ENCODE data around the gene ESRRG. TPM values are rescaled to one million over a fixed set of nuclear protein-coding genes. Genes with fewer than 3 reads are reported as not detected.

The ESRRG gene
- total and polyA plus RNA-seq, 2 experiments from 2014 or later: 1.2 to 1.7 TPM

DNA sequence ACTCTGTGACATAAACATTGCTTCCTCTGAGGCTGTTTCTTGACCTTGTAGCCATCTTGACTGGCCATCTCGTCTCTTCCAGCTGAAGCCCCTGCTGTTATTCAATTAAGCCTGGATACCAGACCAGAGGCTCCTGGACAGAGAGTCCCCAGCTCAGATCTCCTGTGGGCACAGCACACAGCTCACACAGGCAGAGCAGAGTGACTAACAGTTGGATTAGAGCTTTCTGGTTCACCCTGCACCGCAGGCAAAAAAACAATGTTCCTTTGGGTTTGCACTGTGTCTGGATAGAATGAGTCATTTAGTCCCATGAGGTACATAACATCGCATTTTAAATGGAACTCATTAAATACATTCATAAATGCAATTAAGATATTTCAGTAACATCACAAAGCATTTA, 266.5 kb downstream of the ESRRG start:
- Histone ChIP-seq H4K20me1 (replicated peaks; ENCODE audit: insufficient read depth) (no peaks in the 10 kb centered on the region), H3K27ac (ENCODE audit: low read depth) (no peak overlapping the region), H3F3A (replicated peaks; ENCODE audit: low read depth) (no peaks in the 10 kb centered on the region), H3K36me3 (ENCODE audit: insufficient read depth) (no peaks in the 10 kb centered on the region), H2AFZ (no peak overlapping the region), H3K4me3 (no peak overlapping the region), H3K4me2 (no peak overlapping the region), H3K79me2 (replicated peaks; ENCODE audit: insufficient read depth) (no peaks in the 10 kb centered on the region), H3K9me2 (ENCODE audit: insufficient read depth) (peaks cover 8% of the 10 kb centered on the region; the same call in 1 of the 2 replicates), H3K4me1 (ENCODE audit: insufficient read depth) (no peaks in the 10 kb centered on the region), H3K27me3 (ENCODE audit: insufficient read depth) (no peaks in the 10 kb centered on the region)
- H3K36me3 Mint-ChIP-seq (ENCODE audit: low read depth): no peaks in the 10 kb centered on the region
- ATAC-seq (peak; percentile 85), DNase-seq (ENCODE audit: low spot score) (peak; percentile 3)
- no peaks in the 10 kb centered on the region for H3K9me3 Mint-ChIP-seq
- peaks cover 15% of the 10 kb centered on the region for H3K4me1 Mint-ChIP-seq
- H3K27me3 Mint-ChIP-seq (ENCODE audit: insufficient read depth, low read depth, poor library complexity): peaks cover 3% of the 10 kb centered on the region
- 0 out of 2 replicates have a peak overlapping the region, but pooled peaks have one; percentile 55 for H3K27ac Mint-ChIP-seq
- no peak for TF ChIP-seq STAT1 (IDR thresholded peaks at IDR 0.05; ENCODE audit: unreplicated experiment)
- TF ChIP-seq JUNB (IDR thresholded peaks at IDR 0.05; ENCODE audit: unreplicated experiment): no peak
- no peak for TF ChIP-seq POLR2AphosphoS5 (IDR thresholded peaks at IDR 0.05; ENCODE audit: low read depth)
- TF ChIP-seq EZH2phosphoT487 (IDR thresholded peaks at IDR 0.05; ENCODE audit: unreplicated experiment): no peak
- TF ChIP-seq, protein P1, sequence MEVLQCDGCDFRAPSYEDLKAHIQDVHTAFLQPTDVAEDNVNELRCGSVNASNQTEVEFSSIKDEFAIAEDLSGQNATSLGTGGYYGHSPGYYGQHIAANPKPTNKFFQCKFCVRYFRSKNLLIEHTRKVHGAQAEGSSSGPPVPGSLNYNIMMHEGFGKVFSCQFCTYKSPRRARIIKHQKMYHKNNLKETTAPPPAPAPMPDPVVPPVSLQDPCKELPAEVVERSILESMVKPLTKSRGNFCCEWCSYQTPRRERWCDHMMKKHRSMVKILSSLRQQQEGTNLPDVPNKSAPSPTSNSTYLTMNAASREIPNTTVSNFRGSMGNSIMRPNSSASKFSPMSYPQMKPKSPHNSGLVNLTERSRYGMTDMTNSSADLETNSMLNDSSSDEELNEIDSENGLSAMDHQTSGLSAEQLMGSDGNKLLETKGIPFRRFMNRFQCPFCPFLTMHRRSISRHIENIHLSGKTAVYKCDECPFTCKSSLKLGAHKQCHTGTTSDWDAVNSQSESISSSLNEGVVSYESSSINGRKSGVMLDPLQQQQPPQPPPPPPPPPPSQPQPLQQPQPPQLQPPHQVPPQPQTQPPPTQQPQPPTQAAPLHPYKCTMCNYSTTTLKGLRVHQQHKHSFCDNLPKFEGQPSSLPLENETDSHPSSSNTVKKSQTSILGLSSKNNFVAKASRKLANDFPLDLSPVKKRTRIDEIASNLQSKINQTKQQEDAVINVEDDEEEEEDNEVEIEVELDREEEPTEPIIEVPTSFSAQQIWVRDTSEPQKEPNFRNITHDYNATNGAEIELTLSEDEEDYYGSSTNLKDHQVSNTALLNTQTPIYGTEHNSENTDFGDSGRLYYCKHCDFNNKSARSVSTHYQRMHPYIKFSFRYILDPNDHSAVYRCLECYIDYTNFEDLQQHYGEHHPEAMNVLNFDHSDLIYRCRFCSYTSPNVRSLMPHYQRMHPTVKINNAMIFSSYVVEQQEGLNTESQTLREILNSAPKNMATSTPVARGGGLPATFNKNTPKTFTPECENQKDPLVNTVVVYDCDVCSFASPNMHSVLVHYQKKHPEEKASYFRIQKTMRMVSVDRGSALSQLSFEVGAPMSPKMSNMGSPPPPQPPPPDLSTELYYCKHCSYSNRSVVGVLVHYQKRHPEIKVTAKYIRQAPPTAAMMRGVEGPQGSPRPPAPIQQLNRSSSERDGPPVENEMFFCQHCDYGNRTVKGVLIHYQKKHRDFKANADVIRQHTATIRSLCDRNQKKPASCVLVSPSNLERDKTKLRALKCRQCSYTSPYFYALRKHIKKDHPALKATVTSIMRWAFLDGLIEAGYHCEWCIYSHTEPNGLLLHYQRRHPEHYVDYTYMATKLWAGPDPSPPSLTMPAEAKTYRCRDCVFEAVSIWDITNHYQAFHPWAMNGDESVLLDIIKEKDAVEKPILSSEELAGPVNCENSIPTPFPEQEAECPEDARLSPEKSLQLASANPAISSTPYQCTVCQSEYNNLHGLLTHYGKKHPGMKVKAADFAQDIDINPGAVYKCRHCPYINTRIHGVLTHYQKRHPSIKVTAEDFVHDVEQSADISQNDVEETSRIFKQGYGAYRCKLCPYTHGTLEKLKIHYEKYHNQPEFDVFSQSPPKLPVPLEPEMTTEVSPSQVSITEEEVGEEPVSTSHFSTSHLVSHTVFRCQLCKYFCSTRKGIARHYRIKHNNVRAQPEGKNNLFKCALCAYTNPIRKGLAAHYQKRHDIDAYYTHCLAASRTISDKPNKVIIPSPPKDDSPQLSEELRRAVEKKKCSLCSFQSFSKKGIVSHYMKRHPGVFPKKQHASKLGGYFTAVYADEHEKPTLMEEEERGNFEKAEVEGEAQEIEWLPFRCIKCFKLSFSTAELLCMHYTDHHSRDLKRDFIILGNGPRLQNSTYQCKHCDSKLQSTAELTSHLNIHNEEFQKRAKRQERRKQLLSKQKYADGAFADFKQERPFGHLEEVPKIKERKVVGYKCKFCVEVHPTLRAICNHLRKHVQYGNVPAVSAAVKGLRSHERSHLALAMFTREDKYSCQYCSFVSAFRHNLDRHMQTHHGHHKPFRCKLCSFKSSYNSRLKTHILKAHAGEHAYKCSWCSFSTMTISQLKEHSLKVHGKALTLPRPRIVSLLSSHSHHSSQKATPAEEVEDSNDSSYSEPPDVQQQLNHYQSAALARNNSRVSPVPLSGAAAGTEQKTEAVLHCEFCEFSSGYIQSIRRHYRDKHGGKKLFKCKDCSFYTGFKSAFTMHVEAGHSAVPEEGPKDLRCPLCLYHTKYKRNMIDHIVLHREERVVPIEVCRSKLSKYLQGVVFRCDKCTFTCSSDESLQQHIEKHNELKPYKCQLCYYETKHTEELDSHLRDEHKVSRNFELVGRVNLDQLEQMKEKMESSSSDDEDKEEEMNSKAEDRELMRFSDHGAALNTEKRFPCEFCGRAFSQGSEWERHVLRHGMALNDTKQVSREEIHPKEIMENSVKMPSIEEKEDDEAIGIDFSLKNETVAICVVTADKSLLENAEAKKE (CRISPR knock-in tag; IDR thresholded peaks at IDR 0.05): no peak
- no peak for TF ChIP-seq ZNF331 (CRISPR knock-in tag; IDR thresholded peaks at IDR 0.05; ENCODE audit: low read depth)
- TF ChIP-seq, protein P2, sequence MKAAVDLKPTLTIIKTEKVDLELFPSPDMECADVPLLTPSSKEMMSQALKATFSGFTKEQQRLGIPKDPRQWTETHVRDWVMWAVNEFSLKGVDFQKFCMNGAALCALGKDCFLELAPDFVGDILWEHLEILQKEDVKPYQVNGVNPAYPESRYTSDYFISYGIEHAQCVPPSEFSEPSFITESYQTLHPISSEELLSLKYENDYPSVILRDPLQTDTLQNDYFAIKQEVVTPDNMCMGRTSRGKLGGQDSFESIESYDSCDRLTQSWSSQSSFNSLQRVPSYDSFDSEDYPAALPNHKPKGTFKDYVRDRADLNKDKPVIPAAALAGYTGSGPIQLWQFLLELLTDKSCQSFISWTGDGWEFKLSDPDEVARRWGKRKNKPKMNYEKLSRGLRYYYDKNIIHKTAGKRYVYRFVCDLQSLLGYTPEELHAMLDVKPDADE (IDR thresholded peaks at IDR 0.05): no peak
- TF ChIP-seq CREB1 (CRISPR knock-in tag; IDR thresholded peaks at IDR 0.05; ENCODE audit: low read depth): no peak
- TF ChIP-seq, protein P3, sequence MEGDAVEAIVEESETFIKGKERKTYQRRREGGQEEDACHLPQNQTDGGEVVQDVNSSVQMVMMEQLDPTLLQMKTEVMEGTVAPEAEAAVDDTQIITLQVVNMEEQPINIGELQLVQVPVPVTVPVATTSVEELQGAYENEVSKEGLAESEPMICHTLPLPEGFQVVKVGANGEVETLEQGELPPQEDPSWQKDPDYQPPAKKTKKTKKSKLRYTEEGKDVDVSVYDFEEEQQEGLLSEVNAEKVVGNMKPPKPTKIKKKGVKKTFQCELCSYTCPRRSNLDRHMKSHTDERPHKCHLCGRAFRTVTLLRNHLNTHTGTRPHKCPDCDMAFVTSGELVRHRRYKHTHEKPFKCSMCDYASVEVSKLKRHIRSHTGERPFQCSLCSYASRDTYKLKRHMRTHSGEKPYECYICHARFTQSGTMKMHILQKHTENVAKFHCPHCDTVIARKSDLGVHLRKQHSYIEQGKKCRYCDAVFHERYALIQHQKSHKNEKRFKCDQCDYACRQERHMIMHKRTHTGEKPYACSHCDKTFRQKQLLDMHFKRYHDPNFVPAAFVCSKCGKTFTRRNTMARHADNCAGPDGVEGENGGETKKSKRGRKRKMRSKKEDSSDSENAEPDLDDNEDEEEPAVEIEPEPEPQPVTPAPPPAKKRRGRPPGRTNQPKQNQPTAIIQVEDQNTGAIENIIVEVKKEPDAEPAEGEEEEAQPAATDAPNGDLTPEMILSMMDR (conservative IDR thresholded peaks at IDR 0.05; ENCODE audit: low read depth in 2 of 2): no peak
- TF ChIP-seq REST (IDR thresholded peaks at IDR 0.05; ENCODE audit: unreplicated experiment): no peak
- no peak for TF ChIP-seq ZNF114 (CRISPR knock-in tag; IDR thresholded peaks at IDR 0.05)
- no peak for TF ChIP-seq NANOG (IDR thresholded peaks at IDR 0.05; ENCODE audit: borderline replicate concordance)
- no peak for TF ChIP-seq EZH2 (IDR thresholded peaks at IDR 0.05; ENCODE audit: low read depth, unreplicated experiment)
- H3K4me3 Mint-ChIP-seq: no peak overlapping the region

Data from GM23338 (cell line).